ENCODE results near the gene BOLL. TPM values are rescaled to one million over a fixed set of nuclear protein-coding genes. Genes with fewer than 3 reads are reported as not detected.

The BOLL gene
- total and polyA plus RNA-seq, 2 experiments from 2014 or later = 2.0 TPM; not detected in 1

GRCh38 chr2:197782126-197782525 lies 3.0 kb downstream of the BOLL start:
- no peaks in the 10 kb centered on the region for H3K79me2 ChIP-seq (replicated peaks; ENCODE audit: insufficient read depth)
- TF ChIP-seq ZNF331 (CRISPR knock-in tag; IDR thresholded peaks at IDR 0.05; ENCODE audit: low read depth) = no peak
- TF ChIP-seq ZNF462 (CRISPR knock-in tag; IDR thresholded peaks at IDR 0.05) = no peak
- TF ChIP-seq CTCF (conservative IDR thresholded peaks at IDR 0.05; ENCODE audit: low read depth in 2 of 2) = no peak
- TF ChIP-seq ZNF114 (CRISPR knock-in tag; IDR thresholded peaks at IDR 0.05) = no peak
- TF ChIP-seq CREB1 (CRISPR knock-in tag; IDR thresholded peaks at IDR 0.05; ENCODE audit: low read depth) = no peak
- TF ChIP-seq STAT1 (IDR thresholded peaks at IDR 0.05; ENCODE audit: unreplicated experiment) = no peak
- no peak for TF ChIP-seq REST (IDR thresholded peaks at IDR 0.05; ENCODE audit: unreplicated experiment)
- TF ChIP-seq POLR2AphosphoS5 (IDR thresholded peaks at IDR 0.05; ENCODE audit: low read depth) = no peak
- no peak for TF ChIP-seq JUNB (IDR thresholded peaks at IDR 0.05; ENCODE audit: unreplicated experiment)
- TF ChIP-seq NANOG (IDR thresholded peaks at IDR 0.05; ENCODE audit: borderline replicate concordance) = no peak
- TF ChIP-seq EZH2 (IDR thresholded peaks at IDR 0.05; ENCODE audit: low read depth, unreplicated experiment) = no peak
- H3K4me3 ChIP-seq = no peak overlapping the region
- no peaks in the 10 kb centered on the region for H3K36me3 ChIP-seq (ENCODE audit: insufficient read depth)
- H3F3A ChIP-seq (replicated peaks; ENCODE audit: low read depth) = 0 out of 2 replicates have a peak, but pooled peaks cover 3% of the 10 kb centered on the region
- H3K27me3 ChIP-seq (ENCODE audit: insufficient read depth) = peaks cover 21% of the 10 kb centered on the region
- Mint-ChIP-seq H3K4me1 (no peaks in the 10 kb centered on the region), H3K27ac (no peak overlapping the region), H3K4me3 (no peak overlapping the region), H3K27me3 (ENCODE audit: insufficient read depth, low read depth, poor library complexity) (peaks cover 11% of the 10 kb centered on the region), H3K9me3 (peaks cover 11% of the 10 kb centered on the region; the same call in 2 of the 3 replicates), H3K36me3 (ENCODE audit: low read depth) (peaks cover 3% of the 10 kb centered on the region; the same call in 2 of the 3 replicates)
- ATAC-seq (no peak), DNase-seq (ENCODE audit: low spot score) (no peak)
- no peak overlapping the region for H2AFZ ChIP-seq
- H3K4me2 ChIP-seq = no peak overlapping the region
- no peaks in the 10 kb centered on the region for H4K20me1 ChIP-seq (replicated peaks; ENCODE audit: insufficient read depth)
- no peaks in the 10 kb centered on the region for H3K9me2 ChIP-seq (ENCODE audit: insufficient read depth)
- no peaks in the 10 kb centered on the region for H3K4me1 ChIP-seq (ENCODE audit: insufficient read depth)
- no peak overlapping the region for H3K27ac ChIP-seq (ENCODE audit: low read depth)
